Measurements from ENCODE around the gene C2orf80. TPM values are rescaled to one million over a fixed set of nuclear protein-coding genes. Genes with fewer than 3 reads are reported as not detected.
"Not testable (repeated sequence)": the region's sequence is repeated elsewhere in the genome, so short reads cannot be mapped to it uniquely, and the experiment has no call there.

The C2orf80 gene
- total RNA-seq, 4 donors from 2014 or later: not detected

DNA sequence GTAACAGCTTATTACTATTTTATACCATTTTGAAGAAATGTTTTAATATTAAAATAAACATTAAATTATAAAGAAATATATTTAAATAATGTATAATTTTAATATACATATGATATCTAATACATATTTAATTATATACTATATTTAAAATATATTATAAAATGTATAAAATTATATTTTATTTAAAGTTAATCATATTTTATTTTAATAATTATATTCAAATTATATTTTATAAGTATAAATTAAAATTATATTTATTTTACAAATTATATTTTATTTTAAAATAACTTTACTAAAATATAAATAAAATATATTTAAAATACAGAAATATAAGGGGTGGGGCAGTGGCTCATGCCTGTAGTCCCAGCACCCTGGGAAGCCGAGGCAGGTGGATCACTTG is 67.6 kb downstream of the C2orf80 start:
- TF ChIP-seq, protein P1, sequence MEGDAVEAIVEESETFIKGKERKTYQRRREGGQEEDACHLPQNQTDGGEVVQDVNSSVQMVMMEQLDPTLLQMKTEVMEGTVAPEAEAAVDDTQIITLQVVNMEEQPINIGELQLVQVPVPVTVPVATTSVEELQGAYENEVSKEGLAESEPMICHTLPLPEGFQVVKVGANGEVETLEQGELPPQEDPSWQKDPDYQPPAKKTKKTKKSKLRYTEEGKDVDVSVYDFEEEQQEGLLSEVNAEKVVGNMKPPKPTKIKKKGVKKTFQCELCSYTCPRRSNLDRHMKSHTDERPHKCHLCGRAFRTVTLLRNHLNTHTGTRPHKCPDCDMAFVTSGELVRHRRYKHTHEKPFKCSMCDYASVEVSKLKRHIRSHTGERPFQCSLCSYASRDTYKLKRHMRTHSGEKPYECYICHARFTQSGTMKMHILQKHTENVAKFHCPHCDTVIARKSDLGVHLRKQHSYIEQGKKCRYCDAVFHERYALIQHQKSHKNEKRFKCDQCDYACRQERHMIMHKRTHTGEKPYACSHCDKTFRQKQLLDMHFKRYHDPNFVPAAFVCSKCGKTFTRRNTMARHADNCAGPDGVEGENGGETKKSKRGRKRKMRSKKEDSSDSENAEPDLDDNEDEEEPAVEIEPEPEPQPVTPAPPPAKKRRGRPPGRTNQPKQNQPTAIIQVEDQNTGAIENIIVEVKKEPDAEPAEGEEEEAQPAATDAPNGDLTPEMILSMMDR (IDR thresholded peaks at IDR 0.05): no peak
- peaks cover 34% of the 10 kb centered on the region for H3K27me3 ChIP-seq
- no peak overlapping the region for H3K27ac ChIP-seq
- whole genome bisulfite sequencing, 2 donors (ENCODE audit: low coverage in 1 of 2): 100% methylated on average over 1 of the region's 1 CpG
- H3K4me3 ChIP-seq: no peak overlapping the region
- no peak for ATAC-seq
- H3K36me3 ChIP-seq: no peaks in the 10 kb centered on the region
- H3K4me1 ChIP-seq: peaks cover 0 to 8% (median 4%) of the 10 kb centered on the region in 3 donors
- H3K9me3 ChIP-seq: no peaks in the 10 kb centered on the region

DNA sequence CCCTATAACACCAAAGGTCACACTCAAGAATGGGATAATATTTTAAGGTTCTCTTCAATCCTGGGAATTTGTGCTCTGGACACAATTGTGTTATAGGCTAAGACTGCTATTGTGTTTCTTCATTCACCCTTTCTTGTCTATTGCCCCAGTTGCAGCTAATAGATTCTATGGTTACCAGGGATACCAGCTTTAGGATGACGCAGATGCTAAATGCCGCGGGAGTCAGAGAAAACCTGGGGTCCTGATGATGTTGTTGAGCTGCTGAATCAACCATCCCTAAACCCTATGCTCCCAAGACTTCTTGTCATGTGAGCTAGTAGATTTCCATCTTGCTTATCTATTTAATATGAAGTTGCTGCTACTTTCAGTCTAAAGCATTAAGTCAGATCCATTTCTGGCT is 70.9 kb downstream of the C2orf80 start:
- Histone ChIP-seq H3K27me3 (peaks cover 17% of the 10 kb centered on the region), H3K4me3 (no peak overlapping the region), H3K36me3 (no peaks in the 10 kb centered on the region), H3K4me1 (peaks cover 0 to under 1% (median 0%) of the 10 kb centered on the region in 3 donors), H3K9me3 (no peaks in the 10 kb centered on the region), H3K27ac (no peak overlapping the region)
- ATAC-seq: no peak
- TF ChIP-seq EP300 (IDR thresholded peaks at IDR 0.05) (no peak), POLR2AphosphoS5 (IDR thresholded peaks at IDR 0.05) (no peak), POLR2A (IDR thresholded peaks at IDR 0.05) (no peak)
- TF ChIP-seq, protein P1 (IDR thresholded peaks at IDR 0.05): no peak
- 80 to 93% methylated on average over 2 to 3 of the region's 3 CpGs for WGBS, 2 donors (ENCODE audit: low coverage in 1 of 2)

DNA sequence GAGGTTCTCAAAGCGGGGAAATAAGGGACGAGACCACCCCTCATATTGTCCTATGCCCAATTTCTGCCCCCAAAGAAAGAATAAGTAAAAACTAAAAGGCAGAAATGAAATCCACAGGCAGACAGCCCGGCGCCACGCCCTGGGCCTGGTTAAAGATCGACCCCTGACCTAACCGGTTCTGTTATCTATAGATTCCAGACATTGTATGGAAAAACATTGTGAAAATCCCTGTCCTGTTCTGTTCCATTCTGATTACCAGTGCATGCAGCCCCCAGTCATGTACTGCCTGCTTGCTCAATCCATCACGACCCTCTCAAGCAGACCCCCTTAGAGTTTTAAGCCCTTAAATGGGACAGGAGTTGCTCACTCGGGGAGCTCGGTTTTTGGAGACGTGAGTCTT is 72.4 kb downstream of the C2orf80 start:
- H3K27me3 ChIP-seq: peaks cover 20% of the 10 kb centered on the region
- WGBS, 2 donors (ENCODE audit: low coverage in 1 of 2): 89 to 93% methylated on average over 6 to 10 of the region's 11 CpGs
- not testable (repeated sequence) for ATAC-seq, H3K36me3 ChIP-seq, H3K4me1 ChIP-seq, H3K27ac ChIP-seq, H3K4me3 ChIP-seq, H3K9me3 ChIP-seq

Other genes with a start within 250 kb of the C2orf80 start
- gene PLEKHM3, start 164.5 kb downstream of the C2orf80 start, total RNA-seq: 10 to 100 TPM; 21.4 to 35.5 (median 29.7) TPM
- not detected for gene CRYGD, start 65.5 kb downstream of the C2orf80 start, total RNA-seq
- not detected for gene CRYGC, start 60.2 kb downstream of the C2orf80 start, total RNA-seq
- gene CRYGB, start 43.9 kb downstream of the C2orf80 start, total RNA-seq: not detected
- not detected for gene CRYGA, start 26.4 kb downstream of the C2orf80 start, total RNA-seq
- 10 to 100 TPM; 21.3 to 65.1 (median 31.7) TPM for gene IDH1, start 65.0 kb upstream of the C2orf80 start, total RNA-seq
- gene PIKFYVE, start 76.2 kb upstream of the C2orf80 start, total RNA-seq: 10 to 100 TPM; 24.5 to 32.6 (median 27.2) TPM
- gene PTH2R, start 216.8 kb upstream of the C2orf80 start, total RNA-seq: under 1 TPM in 1 of 4 donors, not detected in 3; 0.62 TPM

Data from gastroesophageal sphincter (tissue), 4 donors.